CD4-positive, alpha-beta T cell (primary cell): Measurements from ENCODE around the gene ISL1. TPM values are rescaled to one million over a fixed set of nuclear protein-coding genes. Genes with fewer than 3 reads are reported as not detected.

Experiments used
- ATAC-seq: fragments of 200-7000 bp; cut with Tn5 transposase; one replicate; pipeline ENCODE4 v1.10.0; 2022; ENCODE audit warnings: mild to moderate bottlenecking; ENCODE audit not compliant: poor library complexity
- CTCF ChIA-PET: fragments of 350-600 bp; sonication (Branson Sonifier 250); formaldehyde crosslinking; loops from one replicate; lab custom pipeline; 2021; ENCODE audit warnings: antibody characterized with exemption, inconsistent platforms; lab: Charles Lee
- POLR2A ChIA-PET: fragments of 350-600 bp; sonication (Branson Sonifier 250); formaldehyde crosslinking; loops from one replicate; lab custom pipeline; 2021; ENCODE audit warnings: antibody characterized with exemption, inconsistent platforms; lab: Charles Lee
- DNase-seq, 14 experiments: peaks; one replicate each; pipeline ENCODE4 v3.0.0-alpha.2; 2013 to 2020; ENCODE audit warnings: mixed read lengths in 2 of 14
- H3K27ac ChIP-seq, 2 donors: one replicate each; pipeline versions ENCODE4 v1.5.1 to v1.7.0; 2013; ENCODE audit warnings: low read length in 2 of 2, low read depth in 1 of 2, mild to moderate bottlenecking in 1 of 2
- H3K27me3 ChIP-seq, 2 experiments: 1 replicate in 1 of 2; 2 replicates in 1 of 2; pipeline versions ENCODE4 v1.6.1 to v1.7.0; 2013; ENCODE audit warnings: low read length in 2 of 2, control low read depth in 1 of 2, mild to moderate bottlenecking in 1 of 2, moderate library complexity in 1 of 2; ENCODE audit not compliant: insufficient read depth in 2 of 2, control insufficient read depth in 1 of 2
- H3K36me3 ChIP-seq: one replicate; pipeline ENCODE4 v1.6.1; 2013; ENCODE audit warnings: low read length, control low read depth; ENCODE audit not compliant: insufficient read depth
- H3K4me1 ChIP-seq: one replicate; pipeline ENCODE4 v1.6.1; 2013; ENCODE audit warnings: low read length, control low read depth; ENCODE audit not compliant: insufficient read depth
- H3K4me3 ChIP-seq: one replicate; pipeline ENCODE4 v1.5.1; 2013; ENCODE audit warnings: mild to moderate bottlenecking, low read length, moderate library complexity
- H3K9me3 ChIP-seq, 2 experiments: 1 replicate in 1 of 2; 2 replicates in 1 of 2; pipeline versions ENCODE4 v1.6.1 to v1.7.0; 2013; ENCODE audit warnings: low read length in 2 of 2, mild to moderate bottlenecking in 2 of 2, control low read depth in 1 of 2, moderate library complexity in 1 of 2; ENCODE audit not compliant: control insufficient read depth in 1 of 2, insufficient read depth in 1 of 2
- H3K27ac Mint-ChIP-seq: one replicate; pipeline ENCODE4 v1.8.0; 2020; ENCODE audit warnings: mixed read lengths
- H3K27me3 Mint-ChIP-seq: one replicate; pipeline ENCODE4 v1.8.0; 2021; ENCODE audit warnings: mixed read lengths
- H3K36me3 Mint-ChIP-seq: one replicate; pipeline ENCODE4 v1.8.0; 2021; ENCODE audit warnings: low read depth, mixed read lengths
- H3K4me1 Mint-ChIP-seq: one replicate; pipeline ENCODE4 v1.8.0; 2021; ENCODE audit warnings: low read depth, mixed read lengths
- H3K4me3 Mint-ChIP-seq: one replicate; pipeline ENCODE4 v1.8.0; 2020; ENCODE audit warnings: mild to moderate bottlenecking, mixed read lengths
- H3K9me3 Mint-ChIP-seq: one replicate; pipeline ENCODE4 v1.8.0; 2020; ENCODE audit warnings: mixed read lengths
- CTCF ChIP-seq: fragments of 200-600 bp; IDR thresholded peaks from one replicate; pipeline ENCODE4 v1.8.0; 2022; ENCODE audit warnings: antibody characterized with exemption, mild to moderate bottlenecking
- intact Hi-C, 2 experiments: fragments of 100-400 bp; cut with DNase I in 1 of 2; cut with micrococcal nuclease in 1 of 2; formaldehyde crosslinking; loops; one replicate each; pipeline versions ENCODE4 v1.15.1 to v1.9.0; 2023 to 2025; cut with DNase I, micrococcal nuclease
- total RNA-seq, 174 experiments: library from RNA in 2 of 174; stranded (reverse) in 2 of 174; gene quantifications; one replicate each; pipeline ENCODE4 v1.2.3 and lab custom pipeline; 2021 to 2026

ISL1 gene
- total RNA-seq, 2 experiments from 2014 or later, result not detected

DNA sequence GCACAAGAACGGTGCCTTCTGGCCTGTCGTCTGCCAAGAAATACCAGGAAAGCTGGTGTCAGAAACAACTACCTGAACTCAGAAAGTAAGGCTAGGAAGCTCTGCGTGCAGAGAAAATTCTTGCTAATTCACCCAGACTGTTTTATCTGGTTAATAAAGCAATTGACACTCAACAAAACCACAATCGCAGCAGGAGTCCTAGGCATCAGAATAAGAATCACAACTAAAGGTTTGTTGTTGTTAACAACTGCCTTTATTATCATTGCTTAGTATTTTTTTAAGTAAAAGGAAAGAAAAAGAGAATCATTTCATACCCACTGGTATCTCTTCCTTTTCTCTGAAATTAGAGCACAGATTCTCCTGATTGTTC is 3.9 kb upstream of the ISL1 start:
- peaks cover 3% of the 10 kb centered on the region for H3K4me1 ChIP-seq
- Mint-ChIP-seq H3K4me1 (no peaks in the 10 kb centered on the region), H3K36me3 (no peaks in the 10 kb centered on the region), H3K9me3 (no peaks in the 10 kb centered on the region), H3K27me3 (peaks cover 92% of the 10 kb centered on the region), H3K4me3 (no peak overlapping the region), H3K27ac (no peak overlapping the region)
- TF ChIP-seq CTCF, result no peak
- H3K36me3 ChIP-seq, result no peaks in the 10 kb centered on the region
- H3K9me3 ChIP-seq, result peaks cover 0 to 34% of the 10 kb centered on the region in 2 experiments
- ATAC-seq (no peak), DNase-seq (no peak)
- no peak overlapping the region for H3K27ac ChIP-seq
- H3K4me3 ChIP-seq, result no peak overlapping the region
- peaks cover 52 to 79% of the 10 kb centered on the region in 2 experiments for H3K27me3 ChIP-seq
- ChIA-PET POLR2A (no interaction called here), CTCF (no interaction called here)
- intact Hi-C loops, result no loop called here

GRCh38 chr5:51380603-51381207 is 2.5 kb upstream of the ISL1 start:
- ATAC-seq, result no peak
- H3K27ac Mint-ChIP-seq, result no peak overlapping the region
- Histone ChIP-seq H3K27ac (no peak overlapping the region), H3K36me3 (no peaks in the 10 kb centered on the region), H3K9me3 (peaks cover 0 to 34% of the 10 kb centered on the region in 2 experiments), H3K27me3 (peaks cover 57 to 87% of the 10 kb centered on the region in 2 experiments), H3K4me1 (peaks cover 3% of the 10 kb centered on the region), H3K4me3 (no peak overlapping the region)
- POLR2A ChIA-PET, result no interaction called here
- H3K27me3 Mint-ChIP-seq, result peaks cover 94% of the 10 kb centered on the region
- H3K9me3 Mint-ChIP-seq, result no peaks in the 10 kb centered on the region
- no peaks in the 10 kb centered on the region for H3K36me3 Mint-ChIP-seq
- DNase-seq, result no peak
- no peak overlapping the region for H3K4me3 Mint-ChIP-seq
- H3K4me1 Mint-ChIP-seq, result no peaks in the 10 kb centered on the region
- CTCF ChIA-PET, result no interaction called here
- no peak for TF ChIP-seq CTCF
- intact Hi-C loops, result no loop called here

- no peak for TF ChIP-seq CTCF
- Histone ChIP-seq H3K36me3 (no peaks in the 10 kb centered on the region), H3K9me3 (peaks cover 0 to 34% of the 10 kb centered on the region in 2 experiments), H3K4me1 (peaks cover 3% of the 10 kb centered on the region), H3K27me3 (peaks cover 52 to 92% of the 10 kb centered on the region in 2 experiments), H3K4me3 (no peak overlapping the region), H3K27ac (no peak overlapping the region)
- Mint-ChIP-seq H3K4me1 (no peaks in the 10 kb centered on the region), H3K27me3 (peaks cover 100% of the 10 kb centered on the region), H3K9me3 (no peaks in the 10 kb centered on the region), H3K27ac (no peak overlapping the region), H3K4me3 (no peak overlapping the region), H3K36me3 (no peaks in the 10 kb centered on the region)
- DNase-seq (no peak), ATAC-seq (no peak)
- intact Hi-C loops, result no loop called here
- ChIA-PET POLR2A (no interaction called here), CTCF (no interaction called here)
Observed at GRCh38 chr5:51381761-51382474, 1.3 kb upstream of the ISL1 start.
